ENCODE measurements around the gene EDRF1. TPM values are rescaled to one million over a fixed set of nuclear protein-coding genes. Genes with fewer than 3 reads are reported as not detected.
A peak's percentile ranks its signal among the peaks of the same experiment; 100 is the strongest.
"Not testable (repeated sequence)": the region's sequence is repeated elsewhere in the genome, so short reads cannot be mapped to it uniquely, and the experiment has no call there.

Gene EDRF1
- total RNA-seq, 6 experiments from 2014 or later: 19.0 to 21.9 (median 20.2) TPM

- TF ChIP-seq CTCF (IDR thresholded peaks at IDR 0.05): no peak
- peaks cover 3% of the 10 kb centered on the region; the same call in 1 of the 2 replicates for H3K27me3 Mint-ChIP-seq (ENCODE audit: insufficient read depth)
- peaks cover 77% of the 10 kb centered on the region for H3K4me1 Mint-ChIP-seq (ENCODE audit: low read depth)
- peaks cover 3% of the 10 kb centered on the region; the same call in 1 of the 2 replicates for H3K9me3 Mint-ChIP-seq
- H3K36me3 Mint-ChIP-seq (ENCODE audit: low read depth): peaks cover 13% of the 10 kb centered on the region
- DNase-seq: peak; percentile 76
- H3K27ac Mint-ChIP-seq: peak overlapping the region; percentile 83
- H3K4me3 Mint-ChIP-seq: peak overlapping the region; percentile 62
Measured at GRCh38 chr10:125692196-125692595, 27.3 kb upstream of the EDRF1 start.

GRCh38 chr10:125692601-125693523, 26.6 kb upstream of the EDRF1 start:
- peaks cover 71% of the 10 kb centered on the region for H3K4me1 Mint-ChIP-seq (ENCODE audit: low read depth)
- peaks cover 3% of the 10 kb centered on the region; the same call in 1 of the 2 replicates for H3K9me3 Mint-ChIP-seq
- H3K27ac Mint-ChIP-seq: peak overlapping the region; percentile 83
- H3K4me3 Mint-ChIP-seq: peak overlapping the region; percentile 62
- peaks cover 3% of the 10 kb centered on the region; the same call in 1 of the 2 replicates for H3K27me3 Mint-ChIP-seq (ENCODE audit: insufficient read depth)
- no peak for TF ChIP-seq CTCF (IDR thresholded peaks at IDR 0.05)
- H3K36me3 Mint-ChIP-seq (ENCODE audit: low read depth): peaks cover 13% of the 10 kb centered on the region
- peak; percentile 86 for DNase-seq

- no peak for DNase-seq
- H3K4me3 Mint-ChIP-seq: no peak overlapping the region; the same call in 1 of the 2 replicates
- peaks cover 9% of the 10 kb centered on the region; the same call in 1 of the 2 replicates for H3K27me3 Mint-ChIP-seq (ENCODE audit: insufficient read depth)
- peaks cover 3% of the 10 kb centered on the region; the same call in 1 of the 2 replicates for H3K9me3 Mint-ChIP-seq
- H3K4me1 Mint-ChIP-seq (ENCODE audit: low read depth): peaks cover 69% of the 10 kb centered on the region
- peaks cover 13% of the 10 kb centered on the region for H3K36me3 Mint-ChIP-seq (ENCODE audit: low read depth)
- no peak for TF ChIP-seq CTCF (IDR thresholded peaks at IDR 0.05)
- H3K27ac Mint-ChIP-seq: peak overlapping the region; percentile 83
Measured at GRCh38 chr10:125693524-125693847, 26.0 kb upstream of the EDRF1 start.

GRCh38 chr10:125694883-125695282, 24.6 kb upstream of the EDRF1 start:
- Mint-ChIP-seq H3K9me3 (peaks cover 3% of the 10 kb centered on the region; the same call in 1 of the 2 replicates), H3K4me3 (peak overlapping the region; percentile 52), H3K27me3 (ENCODE audit: insufficient read depth) (peaks cover 5% of the 10 kb centered on the region; the same call in 1 of the 2 replicates), H3K4me1 (ENCODE audit: low read depth) (peaks cover 58% of the 10 kb centered on the region), H3K36me3 (ENCODE audit: low read depth) (peaks cover 5% of the 10 kb centered on the region), H3K27ac (peak overlapping the region; percentile 82)
- peak; percentile 94 for DNase-seq
- no peak; the same call in 1 of the 2 replicates for TF ChIP-seq CTCF (IDR thresholded peaks at IDR 0.05)

- H3K27me3 Mint-ChIP-seq (ENCODE audit: insufficient read depth); H3K4me3 Mint-ChIP-seq; H3K36me3 Mint-ChIP-seq (ENCODE audit: low read depth); H3K9me3 Mint-ChIP-seq; H3K27ac Mint-ChIP-seq; DNase-seq: not testable (repeated sequence)
- peaks cover 46% of the 10 kb centered on the region for H3K4me1 Mint-ChIP-seq (ENCODE audit: low read depth)
Measured at GRCh38 chr10:125696884-125697283, 22.6 kb upstream of the EDRF1 start.

- H3K36me3 Mint-ChIP-seq (ENCODE audit: low read depth): no peaks in the 10 kb centered on the region
- no peaks in the 10 kb centered on the region for H3K9me3 Mint-ChIP-seq
- no peak for DNase-seq
- no peak overlapping the region for H3K4me3 Mint-ChIP-seq
- no peak overlapping the region for H3K27ac Mint-ChIP-seq
- TF ChIP-seq CTCF (IDR thresholded peaks at IDR 0.05): peak; percentile 31; the same call in 1 of the 2 replicates
- H3K27me3 Mint-ChIP-seq (ENCODE audit: insufficient read depth): peaks cover 8% of the 10 kb centered on the region; the same call in 1 of the 2 replicates
- H3K4me1 Mint-ChIP-seq (ENCODE audit: low read depth): peaks cover 30% of the 10 kb centered on the region
Measured at GRCh38 chr10:125698481-125698998, 21.0 kb upstream of the EDRF1 start.

Measured in HFFc6 (cell line).